Measurements from ENCODE around the gene GPC5.
"Not testable (repeated sequence)": the region's sequence is repeated elsewhere in the genome, so short reads cannot be mapped to it uniquely, and the experiment has no call there.

The GPC5 gene

DNA sequence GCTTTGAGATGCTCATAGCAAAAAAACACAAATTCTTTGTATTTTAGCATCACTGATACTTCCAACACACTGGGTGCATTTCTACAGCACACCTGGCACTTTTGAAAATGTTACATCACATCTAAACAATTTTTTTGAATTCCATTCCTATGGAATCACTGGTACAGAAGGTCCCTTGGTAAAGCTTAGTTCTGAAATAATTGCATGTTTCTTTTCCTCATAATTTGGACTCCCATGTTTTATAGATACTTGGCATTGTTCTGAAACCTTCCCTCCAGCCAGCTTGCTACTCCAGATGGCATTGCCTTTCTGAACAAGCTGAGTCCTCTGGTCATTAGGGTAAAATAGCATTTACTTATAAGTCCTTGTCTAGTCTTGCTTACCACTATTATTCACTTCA, 1346.8 kb downstream of the GPC5 start:
- no peak overlapping the region for H3K4me3 ChIP-seq (ENCODE audit: control insufficient read depth, low read depth, low read length)
- DNase-seq (ENCODE audit: low read depth), result no peak
- TF ChIP-seq, protein P1, sequence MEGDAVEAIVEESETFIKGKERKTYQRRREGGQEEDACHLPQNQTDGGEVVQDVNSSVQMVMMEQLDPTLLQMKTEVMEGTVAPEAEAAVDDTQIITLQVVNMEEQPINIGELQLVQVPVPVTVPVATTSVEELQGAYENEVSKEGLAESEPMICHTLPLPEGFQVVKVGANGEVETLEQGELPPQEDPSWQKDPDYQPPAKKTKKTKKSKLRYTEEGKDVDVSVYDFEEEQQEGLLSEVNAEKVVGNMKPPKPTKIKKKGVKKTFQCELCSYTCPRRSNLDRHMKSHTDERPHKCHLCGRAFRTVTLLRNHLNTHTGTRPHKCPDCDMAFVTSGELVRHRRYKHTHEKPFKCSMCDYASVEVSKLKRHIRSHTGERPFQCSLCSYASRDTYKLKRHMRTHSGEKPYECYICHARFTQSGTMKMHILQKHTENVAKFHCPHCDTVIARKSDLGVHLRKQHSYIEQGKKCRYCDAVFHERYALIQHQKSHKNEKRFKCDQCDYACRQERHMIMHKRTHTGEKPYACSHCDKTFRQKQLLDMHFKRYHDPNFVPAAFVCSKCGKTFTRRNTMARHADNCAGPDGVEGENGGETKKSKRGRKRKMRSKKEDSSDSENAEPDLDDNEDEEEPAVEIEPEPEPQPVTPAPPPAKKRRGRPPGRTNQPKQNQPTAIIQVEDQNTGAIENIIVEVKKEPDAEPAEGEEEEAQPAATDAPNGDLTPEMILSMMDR (conservative IDR thresholded peaks at IDR 0.05; ENCODE audit: control insufficient read depth, insufficient read depth, low read depth, low read length), result no peak

DNA sequence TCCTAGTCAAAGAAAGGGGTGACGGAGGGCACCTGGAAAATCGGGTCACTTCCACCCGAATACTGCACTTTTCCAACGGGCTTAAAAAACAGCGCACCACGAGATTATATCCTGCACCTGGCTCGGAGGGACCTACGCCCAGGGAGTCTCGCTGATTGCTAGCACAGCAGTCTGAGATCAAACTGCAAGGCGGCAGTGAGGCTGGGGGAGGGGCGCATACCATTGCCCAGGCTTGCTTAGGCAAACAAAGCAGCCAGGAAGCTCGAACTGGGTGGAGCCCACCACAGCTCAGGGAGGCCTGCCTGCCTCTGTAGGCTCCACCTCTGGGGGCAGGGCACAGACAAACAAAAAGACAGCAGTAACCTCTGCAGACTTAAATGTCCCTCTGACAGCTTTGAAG, 1354.3 kb downstream of the GPC5 start:
- not testable (repeated sequence) for H3K4me3 ChIP-seq (ENCODE audit: control insufficient read depth, low read depth, low read length); DNase-seq (ENCODE audit: low read depth)

DNA sequence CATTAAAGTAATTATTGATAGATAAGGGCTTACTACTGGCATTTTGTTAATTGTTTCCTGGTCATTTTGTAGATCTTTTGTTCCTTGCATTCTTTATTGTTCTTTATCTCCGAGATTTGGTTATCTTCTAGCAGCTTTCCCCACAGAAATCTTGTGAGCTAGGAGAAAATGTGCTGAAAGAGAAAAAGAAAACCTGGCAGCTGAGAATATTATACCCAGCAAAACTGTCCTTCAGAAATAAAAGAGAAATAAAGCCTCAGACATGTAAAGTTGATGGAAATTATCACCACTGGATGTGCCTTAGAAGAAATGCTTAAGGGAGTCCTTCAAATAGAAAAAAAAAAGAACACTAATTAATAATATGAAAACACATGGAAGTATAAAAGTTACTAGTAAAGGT, 1363.3 kb downstream of the GPC5 start:
- TF ChIP-seq, protein P1 (conservative IDR thresholded peaks at IDR 0.05; ENCODE audit: control insufficient read depth, insufficient read depth, low read depth, low read length), result no peak
- DNase-seq (ENCODE audit: low read depth), result no peak
- H3K4me3 ChIP-seq (ENCODE audit: control insufficient read depth, low read depth, low read length), result no peak overlapping the region

DNA sequence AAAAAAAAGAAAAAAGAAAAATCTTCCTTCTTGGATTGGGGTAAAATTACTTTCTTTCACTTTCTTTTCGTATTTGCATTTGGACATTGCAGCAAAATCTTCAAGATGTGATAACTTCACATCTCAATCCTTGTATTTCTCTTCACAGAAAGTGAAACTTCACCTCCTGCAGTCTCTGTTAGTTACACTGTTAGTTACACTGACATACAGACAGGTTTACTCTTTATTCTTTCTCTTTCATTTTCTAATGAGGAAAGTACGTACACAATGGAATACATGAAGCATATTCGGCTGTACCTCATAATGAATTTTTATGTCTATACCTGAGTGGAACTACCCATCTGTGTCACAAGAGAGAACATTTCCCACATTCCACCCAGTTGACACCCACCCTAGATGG, 1369.0 kb downstream of the GPC5 start:
- no peak for DNase-seq (ENCODE audit: low read depth)
- TF ChIP-seq, protein P1 (conservative IDR thresholded peaks at IDR 0.05; ENCODE audit: control insufficient read depth, insufficient read depth, low read depth, low read length), result no peak
- H3K4me3 ChIP-seq (ENCODE audit: control insufficient read depth, low read depth, low read length), result no peak overlapping the region

DNA sequence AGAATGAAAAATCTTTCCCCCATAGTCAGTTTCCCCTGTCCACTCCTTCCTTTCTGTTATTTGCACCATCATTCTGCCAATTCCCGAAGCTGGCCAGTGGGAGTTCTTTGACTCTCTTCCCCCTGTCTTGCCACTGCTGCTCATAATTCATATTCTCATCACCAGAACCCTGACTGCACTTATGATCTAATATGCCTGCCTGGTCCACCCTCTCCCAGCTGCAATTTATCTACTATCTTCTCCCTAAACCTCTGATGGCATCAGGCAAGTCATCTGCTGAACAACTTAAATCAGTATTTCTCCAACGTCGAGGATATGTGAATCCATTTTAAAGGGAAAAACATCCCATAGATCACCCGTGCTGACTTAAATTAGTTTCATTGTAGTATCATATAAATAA, 1370.2 kb downstream of the GPC5 start:
- TF ChIP-seq, protein P1 (conservative IDR thresholded peaks at IDR 0.05; ENCODE audit: control insufficient read depth, insufficient read depth, low read depth, low read length), result no peak
- H3K4me3 ChIP-seq (ENCODE audit: control insufficient read depth, low read depth, low read length), result no peak overlapping the region
- no peak for DNase-seq (ENCODE audit: low read depth)

DNA sequence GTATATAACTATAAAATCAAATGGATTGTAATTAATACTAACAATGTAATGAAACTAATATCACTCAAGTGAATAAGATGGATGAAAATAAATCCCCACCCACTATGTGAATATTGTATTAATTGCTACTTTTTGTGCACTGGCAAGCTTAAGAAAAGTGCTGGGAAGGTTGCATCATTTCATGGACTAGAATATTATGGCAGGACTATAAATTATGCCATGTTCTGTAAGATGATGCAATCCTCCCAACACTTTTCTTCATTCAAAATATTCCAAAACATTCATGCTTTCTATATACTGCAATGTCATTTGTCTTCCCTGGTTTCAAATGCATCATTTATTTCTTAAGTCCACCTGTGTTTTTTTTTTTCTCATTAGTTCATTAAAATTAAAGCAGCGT, 1370.6 kb downstream of the GPC5 start:
- TF ChIP-seq, protein P1 (conservative IDR thresholded peaks at IDR 0.05; ENCODE audit: control insufficient read depth, insufficient read depth, low read depth, low read length), result no peak
- no peak overlapping the region for H3K4me3 ChIP-seq (ENCODE audit: control insufficient read depth, low read depth, low read length)

DNA sequence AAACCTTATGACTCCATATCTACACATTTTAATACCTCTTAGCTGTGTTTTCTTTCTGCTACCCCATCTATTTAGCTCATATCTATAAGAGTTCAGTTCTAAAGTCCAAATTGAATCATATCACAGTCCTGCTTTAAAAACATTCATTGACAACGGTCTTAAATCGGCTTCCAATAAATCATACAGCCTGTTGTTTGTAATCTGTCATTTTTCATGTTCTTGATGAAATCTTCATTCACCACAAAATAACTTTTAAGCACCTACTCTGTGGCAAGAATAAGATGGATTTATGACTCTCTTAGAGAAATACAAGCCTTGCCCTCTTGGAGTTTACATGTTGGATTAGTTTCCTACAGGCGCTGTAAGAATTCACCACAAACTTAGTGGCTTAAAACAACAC, 1377.2 kb downstream of the GPC5 start:
- TF ChIP-seq, protein P1 (conservative IDR thresholded peaks at IDR 0.05; ENCODE audit: control insufficient read depth, insufficient read depth, low read depth, low read length), result no peak

More for the DNA sequence above, 1370.6 kb downstream of the GPC5 start:
- peak; percentile 30 for DNase-seq (ENCODE audit: low read depth)

More for the DNA sequence above, 1377.2 kb downstream of the GPC5 start:
- H3K4me3 ChIP-seq (ENCODE audit: control insufficient read depth, low read depth, low read length), result no peak overlapping the region
- no peak for DNase-seq (ENCODE audit: low read depth)
